Measurements from ENCODE around the gene TRPC6. TPM values are rescaled to one million over a fixed set of nuclear protein-coding genes. Genes with fewer than 3 reads are reported as not detected.

TRPC6 gene
- total RNA-seq, 4 donors from 2014 or later: 0.11 to 0.29 (median 0.20) TPM; not detected in 1

GRCh38 chr11:101407324-101407723 lies 176.5 kb downstream of the TRPC6 start:
- intact Hi-C loops (cut with DNase I; ENCODE audit: low total_unique reads): no loop called here
- in situ Hi-C loops (cut with MboI; ENCODE audit: low sequenced_read_pairs in 4 of 4): no loop called here
- Histone ChIP-seq H3K36me3 (no peaks in the 10 kb centered on the region), H3K4me1 (no peaks in the 10 kb centered on the region), H3K27ac (no peak overlapping the region), H3K9me3 (no peaks in the 10 kb centered on the region), H3K27me3 (no peaks in the 10 kb centered on the region), H3K4me3 (no peak overlapping the region)
- TF ChIP-seq, protein P1, sequence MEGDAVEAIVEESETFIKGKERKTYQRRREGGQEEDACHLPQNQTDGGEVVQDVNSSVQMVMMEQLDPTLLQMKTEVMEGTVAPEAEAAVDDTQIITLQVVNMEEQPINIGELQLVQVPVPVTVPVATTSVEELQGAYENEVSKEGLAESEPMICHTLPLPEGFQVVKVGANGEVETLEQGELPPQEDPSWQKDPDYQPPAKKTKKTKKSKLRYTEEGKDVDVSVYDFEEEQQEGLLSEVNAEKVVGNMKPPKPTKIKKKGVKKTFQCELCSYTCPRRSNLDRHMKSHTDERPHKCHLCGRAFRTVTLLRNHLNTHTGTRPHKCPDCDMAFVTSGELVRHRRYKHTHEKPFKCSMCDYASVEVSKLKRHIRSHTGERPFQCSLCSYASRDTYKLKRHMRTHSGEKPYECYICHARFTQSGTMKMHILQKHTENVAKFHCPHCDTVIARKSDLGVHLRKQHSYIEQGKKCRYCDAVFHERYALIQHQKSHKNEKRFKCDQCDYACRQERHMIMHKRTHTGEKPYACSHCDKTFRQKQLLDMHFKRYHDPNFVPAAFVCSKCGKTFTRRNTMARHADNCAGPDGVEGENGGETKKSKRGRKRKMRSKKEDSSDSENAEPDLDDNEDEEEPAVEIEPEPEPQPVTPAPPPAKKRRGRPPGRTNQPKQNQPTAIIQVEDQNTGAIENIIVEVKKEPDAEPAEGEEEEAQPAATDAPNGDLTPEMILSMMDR (IDR thresholded peaks at IDR 0.05 in 4 of 5, conservative IDR thresholded peaks at IDR 0.05 in 1 of 5): no peak
- no peak for TF ChIP-seq POLR2A (IDR thresholded peaks at IDR 0.05)
- no peak for ATAC-seq
- peak in 1 of 2 donors; percentile 13 for DNase-seq

Small RNA genes within 50 kb of the gene (microRNA-seq; reads per million reads assigned to microRNA genes)
- gene MIR3920 (ENCODE audit: borderline replicate concordance in 2 of 2): 0 reads per million in 2 donors
